HEK293T (cell line): ENCODE measurements around the gene TMX1.

ENCODE experiments used
- BHLHE40 ChIP-seq: fragments of 450-650 bp; IDR thresholded peaks from 2 replicates; pipeline ENCODE4 v1.6.1; 2016; ENCODE audit warnings: mild to moderate bottlenecking, moderate library complexity, borderline replicate concordance
- FOXK2 ChIP-seq: fragments of 450-650 bp; IDR thresholded peaks from 2 replicates; pipeline ENCODE4 v1.6.1; 2016; ENCODE audit warnings: mild to moderate bottlenecking
- HDGF ChIP-seq: fragments of 450-650 bp; IDR thresholded peaks from 2 replicates; pipeline ENCODE4 v1.6.1; 2017; ENCODE audit warnings: antibody characterized with exemption, borderline replicate concordance
- LEF1 ChIP-seq: fragments of 450-650 bp; IDR thresholded peaks from 2 replicates; pipeline ENCODE4 v1.6.1; 2017; ENCODE audit warnings: mild to moderate bottlenecking, borderline replicate concordance
- NFRKB ChIP-seq: fragments of 450-650 bp; IDR thresholded peaks from 2 replicates; pipeline ENCODE4 v1.6.1; 2016; ENCODE audit warnings: mild to moderate bottlenecking, moderate library complexity

DNA sequence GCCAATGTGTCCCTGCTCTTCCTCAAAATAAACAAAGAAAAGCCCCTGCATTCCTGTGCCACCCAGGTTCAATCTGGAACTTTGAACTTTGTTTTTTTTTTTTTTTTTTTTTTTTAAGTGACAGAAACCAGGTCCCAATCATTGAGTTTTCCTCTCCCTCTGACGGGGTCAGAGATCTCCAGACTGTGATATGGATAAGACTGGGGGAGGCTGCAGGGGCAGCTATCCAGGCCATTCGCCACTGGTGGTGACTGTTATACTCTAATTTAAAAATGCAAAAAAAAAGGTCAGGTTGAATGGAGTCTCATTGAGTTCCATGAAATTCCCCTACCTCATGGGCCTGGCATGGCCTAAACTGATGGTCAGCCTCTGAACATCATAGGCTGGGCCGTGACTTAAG lies 57.0 kb downstream of the TMX1 start:
- no peak for TF ChIP-seq NFRKB
- no peak for TF ChIP-seq HDGF
- TF ChIP-seq FOXK2, result no peak
- TF ChIP-seq BHLHE40, result no peak
- no peak for TF ChIP-seq LEF1
